HCT116 (cell line): ENCODE data around the gene PPFIA1. TPM values are rescaled to one million over a fixed set of nuclear protein-coding genes. Genes with fewer than 3 reads are reported as not detected.
"Not testable (repeated sequence)": the region's sequence is repeated elsewhere in the genome, so short reads cannot be mapped to it uniquely, and the experiment has no call there.

Experiments used
- ATAC-seq: fragments of 200-7000 bp; cut with Tn5 transposase; 2 replicates; pipeline ENCODE4 v1.9.1; 2020; ENCODE audit warnings: mild to moderate bottlenecking, moderate library complexity
- BruUV-seq: library from RNA; stranded (reverse); fragments of 400-500 nt; replicated peaks from 2 replicates; lab custom pipeline; 2021; lab: Mats Ljungman, UMichigan
- CTCF ChIA-PET: fragments of 300-600 bp; sonication (Branson Sonifier 250); formaldehyde crosslinking; loops from one replicate; lab custom pipeline; 2021; ENCODE audit warnings: antibody characterized with exemption; lab: Charles Lee
- POLR2A ChIA-PET: fragments of 300-600, 350-600 bp; sonication (Branson Sonifier 250); formaldehyde crosslinking; loops from one replicate; lab custom pipeline; 2021; ENCODE audit warnings: antibody characterized with exemption; lab: Charles Lee
- RAD21 ChIA-PET, 2 experiments: fragments of 300-600 bp; sonication (Branson Sonifier 250); formaldehyde crosslinking; loops; one replicate each; lab custom pipeline; 2023; ENCODE audit warnings: low total read pairs in 2 of 2; ENCODE audit not compliant: uncharacterized antibody in 2 of 2, unreplicated experiment in 2 of 2, low non-redundant PET in 1 of 2; lab: Charles Lee
- DNase-seq: peaks from one replicate; pipeline ENCODE4 v3.0.0-alpha.2; 2010; ENCODE audit warnings: low read depth, low spot score
- H2AFZ ChIP-seq: fragments of 200-600 bp; shearing (Covaris generic), sonication (generic); 2 replicates; pipeline ENCODE4 v1.6.1; 2017; ENCODE audit warnings: low read depth, mixed run types, mixed read lengths, antibody characterized with exemption, low read length; ENCODE audit not compliant: poor library complexity, severe bottlenecking
- H3K27ac ChIP-seq: 2 replicates; pipeline ENCODE4 v1.5.1; 2012; ENCODE audit warnings: low read depth, low read length
- H3K27me3 ChIP-seq: fragments of 200-600 bp; sonication (generic); 2 replicates; pipeline ENCODE4 v1.6.1; 2016; ENCODE audit warnings: mixed run types, low read length, mixed read lengths; ENCODE audit not compliant: insufficient read depth
- H3K36me3 ChIP-seq, 2 experiments: fragments of 200-500 bp in 1 of 2; fragments of 200-600 bp in 1 of 2; sonication (Bioruptor generic) in 1 of 2; sonication (generic) in 1 of 2; 2 replicates each; pipeline versions ENCODE4 v1.5.1 to v1.6.1; 2014 to 2016; ENCODE audit warnings: low read length in 2 of 2, inconsistent platforms in 1 of 2, mixed read lengths in 1 of 2, mixed run types in 1 of 2; ENCODE audit not compliant: insufficient read depth in 2 of 2, control insufficient read depth in 1 of 2
- H3K4me1 ChIP-seq, 2 experiments: fragments of 200-600 bp in 1 of 2; sonication (generic) in 1 of 2; 2 replicates each; pipeline versions ENCODE4 v1.5.1 to v1.6.1; 2012 to 2017; ENCODE audit warnings: low read length in 2 of 2, inconsistent platforms in 1 of 2, mild to moderate bottlenecking in 1 of 2, mixed read lengths in 1 of 2, mixed run types in 1 of 2, moderate library complexity in 1 of 2; ENCODE audit not compliant: insufficient read depth in 2 of 2, control insufficient read depth in 1 of 2
- H3K4me2 ChIP-seq: fragments of 200-600 bp; sonication (generic); 2 replicates; pipeline ENCODE4 v1.6.1; 2017; ENCODE audit warnings: mixed run types, low read length, mixed read lengths
- H3K4me3 ChIP-seq, 2 experiments: fragments of 200-600 bp in 1 of 2; sonication (generic) in 1 of 2; replicated peaks in 1 of 2; 2 replicates each; pipeline ENCODE4 v1.5.1; 2011 to 2016; ENCODE audit warnings: low read length in 2 of 2, control low read depth in 1 of 2, low read depth in 1 of 2, mild to moderate bottlenecking in 1 of 2, mixed read lengths in 1 of 2, mixed run types in 1 of 2
- H3K79me2 ChIP-seq: fragments of 200-600 bp; sonication (generic); 2 replicates; pipeline ENCODE4 v1.6.1; 2017; ENCODE audit warnings: mild to moderate bottlenecking, mixed run types, low read length, moderate library complexity, mixed read lengths; ENCODE audit not compliant: insufficient read depth
- H3K9ac ChIP-seq: fragments of 200-600 bp; sonication (generic); 2 replicates; pipeline ENCODE4 v1.6.1; 2016; ENCODE audit warnings: low read length, mixed read lengths
- H3K9me2 ChIP-seq: fragments of 200-600 bp; sonication (generic), shearing (Covaris generic); 2 replicates; pipeline ENCODE4 v1.6.1; 2017; ENCODE audit warnings: mixed run types, mild to moderate bottlenecking, moderate library complexity; ENCODE audit not compliant: insufficient read depth
- H3K9me3 ChIP-seq, 2 experiments: fragments of 200-500 bp in 1 of 2; fragments of 200-600 bp in 1 of 2; sonication (Bioruptor generic) in 1 of 2; sonication (generic) in 1 of 2; 2 replicates each; pipeline ENCODE4 v1.6.1; 2014 to 2017; ENCODE audit warnings: low read length in 2 of 2, mixed read lengths in 2 of 2, inconsistent platforms in 1 of 2, low read depth in 1 of 2, mild to moderate bottlenecking in 1 of 2, mixed run types in 1 of 2, moderate library complexity in 1 of 2; ENCODE audit not compliant: control insufficient read depth in 1 of 2, insufficient read depth in 1 of 2
- H4K20me1 ChIP-seq: fragments of 200-600 bp; sonication (generic), shearing (Covaris generic); 2 replicates; pipeline ENCODE4 v1.6.1; 2017; ENCODE audit warnings: mixed run types, mild to moderate bottlenecking, moderate library complexity; ENCODE audit not compliant: insufficient read depth
- CBX3 ChIP-seq: IDR thresholded peaks from 2 replicates; pipeline ENCODE4 v1.6.1; 2012; ENCODE audit warnings: low read depth
- EGR1 ChIP-seq: IDR thresholded peaks from 2 replicates; pipeline ENCODE4 v1.6.1; 2012; ENCODE audit warnings: low read depth
- ELF1 ChIP-seq: IDR thresholded peaks from 2 replicates; pipeline ENCODE4 v1.6.1; 2012; ENCODE audit warnings: low read depth, borderline replicate concordance
- EZH2 ChIP-seq: fragments of 200-600 bp; sonication (generic); IDR thresholded peaks from 2 replicates; pipeline ENCODE4 v1.6.1; 2017; ENCODE audit warnings: antibody characterized with exemption, mixed run types
- FOSL1 ChIP-seq: IDR thresholded peaks from 2 replicates; pipeline ENCODE4 v1.6.1; 2012; ENCODE audit warnings: low read depth
- JUND ChIP-seq: IDR thresholded peaks from 2 replicates; pipeline ENCODE4 v1.6.1; 2012
- POLR2A ChIP-seq: IDR thresholded peaks from 2 replicates; pipeline ENCODE4 v1.7.0; 2011; ENCODE audit warnings: borderline replicate concordance; ENCODE audit not compliant: insufficient read depth, insufficient read length; ENCODE audit errors: extremely low read depth
- POLR2AphosphoS5 ChIP-seq: IDR thresholded peaks from 2 replicates; pipeline ENCODE4 v1.6.1; 2011; ENCODE audit warnings: mild to moderate bottlenecking, low read depth, low read length, moderate library complexity
- SIN3A ChIP-seq: IDR thresholded peaks from 2 replicates; pipeline ENCODE4 v1.6.1; 2012; ENCODE audit warnings: low read depth
- SRF ChIP-seq: IDR thresholded peaks from 2 replicates; pipeline ENCODE4 v1.6.1; 2012; ENCODE audit warnings: low read depth
- ZNF274 ChIP-seq: fragments of 200-500 bp; sonication (Bioruptor generic); IDR thresholded peaks from 2 replicates; pipeline ENCODE4 v1.6.1; 2014; ENCODE audit warnings: mild to moderate bottlenecking, low read depth, low read length, inconsistent platforms
- intact Hi-C: fragments of 100-400 bp; cut with micrococcal nuclease; formaldehyde crosslinking; loops from 2 replicates; pipeline ENCODE4 v1.10.0; 2022
- total RNA-seq: library from RNA; stranded (reverse); gene quantifications from one replicate; pipeline ENCODE4 v1.2.1, GENCODE V29; 2021; ENCODE audit not compliant: unreplicated experiment
- TF ChIP-seq, protein P1 (sequence below), 3 experiments: fragments of 200-600 bp in 1 of 3; sonication (generic) in 1 of 3; IDR thresholded peaks in 2 of 3; conservative IDR thresholded peaks in 1 of 3; 2 replicates each; pipeline ENCODE4 v1.5.1; 2012 to 2017; ENCODE audit warnings: low read depth in 2 of 3, low read length in 2 of 3, antibody characterized with exemption in 1 of 3, borderline replicate concordance in 1 of 3, control low read depth in 1 of 3, mild to moderate bottlenecking in 1 of 3, mixed read lengths in 1 of 3, mixed run types in 1 of 3, moderate library complexity in 1 of 3; ENCODE audit not compliant: insufficient read depth in 1 of 3
- TF ChIP-seq, protein P2 (sequence below): IDR thresholded peaks from 2 replicates; pipeline ENCODE4 v1.6.1; 2012
- TF ChIP-seq, protein P3 (sequence below): IDR thresholded peaks from 2 replicates; pipeline ENCODE4 v1.6.1; 2011; ENCODE audit warnings: mild to moderate bottlenecking, low read length, moderate library complexity; ENCODE audit not compliant: insufficient replicate concordance; ENCODE audit errors: extremely low read depth
- TF ChIP-seq, protein P4 (sequence below): IDR thresholded peaks from 2 replicates; pipeline ENCODE4 v1.6.1; 2012

The PPFIA1 gene
- total RNA-seq, 1 experiment from 2014 or later: 48.6 TPM

DNA sequence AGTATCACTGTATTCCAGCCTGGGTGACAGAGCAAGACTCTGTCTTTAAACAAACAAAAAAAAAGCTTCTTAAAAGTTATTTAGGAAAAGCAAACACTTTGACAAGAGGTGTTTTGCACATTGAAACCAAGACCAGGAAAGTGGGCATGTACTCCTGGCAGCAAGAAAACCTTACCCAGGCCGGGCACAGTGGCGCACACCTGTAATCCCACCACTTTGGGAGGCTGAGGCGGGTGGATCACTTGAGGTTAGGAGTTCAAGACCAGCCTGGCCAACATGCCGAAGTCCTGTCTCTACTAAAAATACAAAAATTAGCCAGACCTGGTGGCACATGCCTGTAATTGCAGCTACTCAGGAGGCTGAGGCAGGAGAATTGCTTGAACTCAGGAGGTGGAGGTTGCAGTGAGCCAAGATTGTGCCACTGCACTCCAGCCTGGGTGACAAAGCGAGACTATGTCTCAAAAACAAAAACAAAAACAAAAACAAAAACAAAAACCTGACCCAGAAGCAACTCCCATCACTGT lies 60.9 kb downstream of the PPFIA1 start:
- H3K4me3 ChIP-seq, H3K9me3 ChIP-seq, H4K20me1 ChIP-seq, DNase-seq, H3K9ac ChIP-seq, H3K27ac ChIP-seq, intact Hi-C loops, H2AFZ ChIP-seq, CTCF ChIA-PET, RAD21 ChIA-PET, H3K27me3 ChIP-seq, H3K9me2 ChIP-seq, H3K79me2 ChIP-seq, H3K4me1 ChIP-seq, BruUV-seq, H3K4me2 ChIP-seq, POLR2A ChIA-PET: not testable (repeated sequence)
- peak; percentile 46; the same call in 1 of the 2 replicates for ATAC-seq
- peaks cover 40 to 68% of the 10 kb centered on the region in 2 experiments for H3K36me3 ChIP-seq
- TF ChIP-seq, protein P1, sequence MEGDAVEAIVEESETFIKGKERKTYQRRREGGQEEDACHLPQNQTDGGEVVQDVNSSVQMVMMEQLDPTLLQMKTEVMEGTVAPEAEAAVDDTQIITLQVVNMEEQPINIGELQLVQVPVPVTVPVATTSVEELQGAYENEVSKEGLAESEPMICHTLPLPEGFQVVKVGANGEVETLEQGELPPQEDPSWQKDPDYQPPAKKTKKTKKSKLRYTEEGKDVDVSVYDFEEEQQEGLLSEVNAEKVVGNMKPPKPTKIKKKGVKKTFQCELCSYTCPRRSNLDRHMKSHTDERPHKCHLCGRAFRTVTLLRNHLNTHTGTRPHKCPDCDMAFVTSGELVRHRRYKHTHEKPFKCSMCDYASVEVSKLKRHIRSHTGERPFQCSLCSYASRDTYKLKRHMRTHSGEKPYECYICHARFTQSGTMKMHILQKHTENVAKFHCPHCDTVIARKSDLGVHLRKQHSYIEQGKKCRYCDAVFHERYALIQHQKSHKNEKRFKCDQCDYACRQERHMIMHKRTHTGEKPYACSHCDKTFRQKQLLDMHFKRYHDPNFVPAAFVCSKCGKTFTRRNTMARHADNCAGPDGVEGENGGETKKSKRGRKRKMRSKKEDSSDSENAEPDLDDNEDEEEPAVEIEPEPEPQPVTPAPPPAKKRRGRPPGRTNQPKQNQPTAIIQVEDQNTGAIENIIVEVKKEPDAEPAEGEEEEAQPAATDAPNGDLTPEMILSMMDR (IDR thresholded peaks at IDR 0.05 in 2 of 3, conservative IDR thresholded peaks at IDR 0.05 in 1 of 3; ENCODE audit: borderline replicate concordance in 1 of 3, insufficient read depth in 1 of 3, low read depth in 2 of 3, low read length in 2 of 3): 0 out of 6 replicates have a peak, but pooled peaks of 2 of the 3 experiments have one; percentile 6 to 11

DNA sequence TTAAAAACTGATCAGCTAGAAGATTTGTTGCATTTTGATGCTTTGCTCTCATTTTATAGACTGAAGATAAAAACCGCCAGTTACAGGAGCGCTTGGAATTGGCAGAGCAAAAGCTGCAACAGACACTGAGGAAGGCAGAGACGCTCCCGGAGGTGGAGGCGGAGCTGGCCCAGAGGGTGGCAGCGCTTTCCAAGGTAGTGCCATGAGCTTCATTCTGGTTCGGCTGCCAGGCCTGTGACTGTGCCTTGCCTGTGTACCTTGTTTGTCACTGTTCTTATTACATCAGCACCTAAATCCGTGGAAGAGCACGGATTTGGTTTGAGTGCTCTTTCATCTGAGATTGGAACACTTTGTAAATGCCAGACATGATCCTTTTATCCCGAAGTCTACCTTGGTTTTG lies 61.4 kb downstream of the PPFIA1 start:
- H3K36me3 ChIP-seq: peaks cover 42 to 68% of the 10 kb centered on the region in 2 experiments
- no peaks in the 10 kb centered on the region for H3K4me1 ChIP-seq
- ChIA-PET POLR2A (no interaction called here), RAD21 (no interaction called here), CTCF (no interaction called here)
- H4K20me1 ChIP-seq: no peaks in the 10 kb centered on the region
- DNase-seq (no peak), ATAC-seq (no peak)
- no peak overlapping the region for H3K4me3 ChIP-seq
- H3K9me3 ChIP-seq: no peaks in the 10 kb centered on the region
- H3K27ac ChIP-seq: no peak overlapping the region
- TF ChIP-seq, protein P2, sequence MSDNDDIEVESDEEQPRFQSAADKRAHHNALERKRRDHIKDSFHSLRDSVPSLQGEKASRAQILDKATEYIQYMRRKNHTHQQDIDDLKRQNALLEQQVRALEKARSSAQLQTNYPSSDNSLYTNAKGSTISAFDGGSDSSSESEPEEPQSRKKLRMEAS: no peak
- TF ChIP-seq JUND: no peak
- no peak for TF ChIP-seq EZH2
- TF ChIP-seq ZNF274: no peak
- TF ChIP-seq, protein P3, sequence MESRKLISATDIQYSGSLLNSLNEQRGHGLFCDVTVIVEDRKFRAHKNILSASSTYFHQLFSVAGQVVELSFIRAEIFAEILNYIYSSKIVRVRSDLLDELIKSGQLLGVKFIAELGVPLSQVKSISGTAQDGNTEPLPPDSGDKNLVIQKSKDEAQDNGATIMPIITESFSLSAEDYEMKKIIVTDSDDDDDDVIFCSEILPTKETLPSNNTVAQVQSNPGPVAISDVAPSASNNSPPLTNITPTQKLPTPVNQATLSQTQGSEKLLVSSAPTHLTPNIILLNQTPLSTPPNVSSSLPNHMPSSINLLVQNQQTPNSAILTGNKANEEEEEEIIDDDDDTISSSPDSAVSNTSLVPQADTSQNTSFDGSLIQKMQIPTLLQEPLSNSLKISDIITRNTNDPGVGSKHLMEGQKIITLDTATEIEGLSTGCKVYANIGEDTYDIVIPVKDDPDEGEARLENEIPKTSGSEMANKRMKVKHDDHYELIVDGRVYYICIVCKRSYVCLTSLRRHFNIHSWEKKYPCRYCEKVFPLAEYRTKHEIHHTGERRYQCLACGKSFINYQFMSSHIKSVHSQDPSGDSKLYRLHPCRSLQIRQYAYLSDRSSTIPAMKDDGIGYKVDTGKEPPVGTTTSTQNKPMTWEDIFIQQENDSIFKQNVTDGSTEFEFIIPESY: no peak
- TF ChIP-seq CBX3: no peak
- no peak for TF ChIP-seq EGR1
- TF ChIP-seq, protein P4, sequence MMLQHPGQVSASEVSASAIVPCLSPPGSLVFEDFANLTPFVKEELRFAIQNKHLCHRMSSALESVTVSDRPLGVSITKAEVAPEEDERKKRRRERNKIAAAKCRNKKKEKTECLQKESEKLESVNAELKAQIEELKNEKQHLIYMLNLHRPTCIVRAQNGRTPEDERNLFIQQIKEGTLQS: no peak
- TF ChIP-seq SIN3A: no peak
- no peak for TF ChIP-seq POLR2A
- no peak for TF ChIP-seq ELF1
- no peak for TF ChIP-seq FOSL1
- no peak for TF ChIP-seq POLR2AphosphoS5
- no peak for TF ChIP-seq SRF
- H2AFZ ChIP-seq: no peak overlapping the region
- no TSS peak for BruUV-seq
- H3K79me2 ChIP-seq: no peaks in the 10 kb centered on the region
- intact Hi-C loops: no loop called here
- no peak overlapping the region for H3K9ac ChIP-seq
- H3K9me2 ChIP-seq: no peaks in the 10 kb centered on the region
- no peak overlapping the region for H3K4me2 ChIP-seq
- no peaks in the 10 kb centered on the region for H3K27me3 ChIP-seq
